GM12872 (cell line): ENCODE results near the gene SRPK3.

ENCODE experiments used
- TF ChIP-seq, protein P1 (sequence below): IDR thresholded peaks from 3 replicates; pipeline ENCODE4 v1.5.1; 2011; ENCODE audit warnings: low read depth, mild to moderate bottlenecking, low read length, moderate library complexity; ENCODE audit not compliant: insufficient read depth

SRPK3 gene

DNA sequence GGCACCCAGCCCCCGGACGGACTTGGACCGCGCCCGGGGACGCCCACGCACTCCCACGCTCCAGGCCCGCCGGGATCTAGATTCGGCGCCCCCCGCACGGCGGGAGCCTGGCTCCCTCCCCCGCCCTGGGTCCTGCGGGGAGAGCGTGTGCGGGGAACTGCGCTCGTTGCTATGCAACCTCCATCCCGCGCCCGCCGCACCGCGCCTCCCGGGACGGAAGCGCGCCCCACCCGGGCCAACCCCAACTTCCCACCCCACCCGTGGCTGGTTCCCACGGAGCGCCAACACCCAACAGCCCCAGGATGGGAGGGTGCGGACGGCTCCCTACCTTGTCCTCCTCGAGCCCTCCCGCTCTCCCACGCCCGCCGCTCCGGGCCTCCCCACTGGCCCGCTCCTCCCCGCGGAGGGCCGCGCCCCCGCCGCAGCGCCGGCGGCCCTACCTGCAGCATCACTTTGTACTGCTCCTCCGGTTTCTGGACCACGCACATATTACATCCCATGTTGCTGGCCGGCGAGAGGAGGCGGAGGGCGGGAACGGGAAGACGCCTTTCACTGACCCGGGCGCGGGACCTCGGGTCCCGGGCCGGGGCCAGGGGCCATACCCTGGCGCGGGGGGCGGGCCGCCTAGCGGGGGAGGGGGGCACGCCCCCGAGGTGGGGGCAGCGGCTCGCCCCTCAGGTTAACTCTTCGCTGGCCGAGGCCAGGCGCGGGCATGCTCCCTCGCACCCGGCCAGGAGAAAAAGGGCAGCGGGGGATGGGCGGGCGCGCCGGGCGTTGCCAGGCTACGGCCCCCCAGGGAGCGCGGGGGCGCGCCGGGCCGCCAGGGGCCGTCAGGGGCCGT, 49.2 kb downstream of the SRPK3 start, which contains the start of gene PDZD4:
TSS of gene PDZD4 (minus strand) at position 746 of the 841 bp plus-strand sequence. CDS start at position 500, 246 bp downstream.
- TF ChIP-seq, protein P1, sequence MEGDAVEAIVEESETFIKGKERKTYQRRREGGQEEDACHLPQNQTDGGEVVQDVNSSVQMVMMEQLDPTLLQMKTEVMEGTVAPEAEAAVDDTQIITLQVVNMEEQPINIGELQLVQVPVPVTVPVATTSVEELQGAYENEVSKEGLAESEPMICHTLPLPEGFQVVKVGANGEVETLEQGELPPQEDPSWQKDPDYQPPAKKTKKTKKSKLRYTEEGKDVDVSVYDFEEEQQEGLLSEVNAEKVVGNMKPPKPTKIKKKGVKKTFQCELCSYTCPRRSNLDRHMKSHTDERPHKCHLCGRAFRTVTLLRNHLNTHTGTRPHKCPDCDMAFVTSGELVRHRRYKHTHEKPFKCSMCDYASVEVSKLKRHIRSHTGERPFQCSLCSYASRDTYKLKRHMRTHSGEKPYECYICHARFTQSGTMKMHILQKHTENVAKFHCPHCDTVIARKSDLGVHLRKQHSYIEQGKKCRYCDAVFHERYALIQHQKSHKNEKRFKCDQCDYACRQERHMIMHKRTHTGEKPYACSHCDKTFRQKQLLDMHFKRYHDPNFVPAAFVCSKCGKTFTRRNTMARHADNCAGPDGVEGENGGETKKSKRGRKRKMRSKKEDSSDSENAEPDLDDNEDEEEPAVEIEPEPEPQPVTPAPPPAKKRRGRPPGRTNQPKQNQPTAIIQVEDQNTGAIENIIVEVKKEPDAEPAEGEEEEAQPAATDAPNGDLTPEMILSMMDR: no peak

DNA sequence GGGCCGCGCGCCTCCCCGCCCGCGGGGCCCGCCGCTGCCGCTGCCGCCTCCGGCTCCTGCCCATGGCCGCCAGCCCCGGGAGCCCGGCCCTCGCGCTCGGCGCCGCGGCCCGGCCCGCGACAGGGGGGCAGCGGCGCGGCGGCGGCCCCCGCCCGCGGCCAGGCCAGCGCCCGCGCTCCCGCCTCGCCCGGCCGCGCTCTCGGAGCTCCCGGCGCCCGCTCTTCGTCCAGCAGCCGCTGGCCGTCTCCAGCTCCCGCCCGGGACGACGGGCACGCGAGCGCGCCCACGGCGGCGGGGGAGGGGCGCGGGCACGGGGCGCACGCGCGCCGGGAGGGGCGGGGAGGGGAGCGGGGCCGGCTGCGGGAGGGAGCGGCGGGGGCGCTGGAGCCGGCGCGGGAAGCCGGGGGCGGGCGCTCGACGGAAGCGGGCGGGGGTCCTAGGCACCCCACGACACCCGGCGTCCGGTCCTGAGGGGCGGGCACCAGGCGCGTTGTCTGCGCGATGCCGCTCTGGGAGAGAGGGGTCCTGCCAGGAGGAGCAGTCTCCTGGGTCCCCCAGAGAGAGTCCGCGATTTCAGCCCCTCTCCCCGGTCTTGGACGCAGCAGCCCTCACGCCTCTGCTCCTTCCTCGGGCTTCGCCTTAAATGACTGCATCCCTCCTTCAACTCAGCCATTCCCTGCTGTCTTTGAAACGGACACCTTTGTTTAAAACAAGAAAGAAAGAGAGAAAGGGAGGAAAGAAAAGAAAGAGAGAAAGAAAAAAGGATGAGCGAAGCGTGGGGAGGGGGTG, 50.0 kb downstream of the SRPK3 start:
- TF ChIP-seq, protein P1: no peak

DNA sequence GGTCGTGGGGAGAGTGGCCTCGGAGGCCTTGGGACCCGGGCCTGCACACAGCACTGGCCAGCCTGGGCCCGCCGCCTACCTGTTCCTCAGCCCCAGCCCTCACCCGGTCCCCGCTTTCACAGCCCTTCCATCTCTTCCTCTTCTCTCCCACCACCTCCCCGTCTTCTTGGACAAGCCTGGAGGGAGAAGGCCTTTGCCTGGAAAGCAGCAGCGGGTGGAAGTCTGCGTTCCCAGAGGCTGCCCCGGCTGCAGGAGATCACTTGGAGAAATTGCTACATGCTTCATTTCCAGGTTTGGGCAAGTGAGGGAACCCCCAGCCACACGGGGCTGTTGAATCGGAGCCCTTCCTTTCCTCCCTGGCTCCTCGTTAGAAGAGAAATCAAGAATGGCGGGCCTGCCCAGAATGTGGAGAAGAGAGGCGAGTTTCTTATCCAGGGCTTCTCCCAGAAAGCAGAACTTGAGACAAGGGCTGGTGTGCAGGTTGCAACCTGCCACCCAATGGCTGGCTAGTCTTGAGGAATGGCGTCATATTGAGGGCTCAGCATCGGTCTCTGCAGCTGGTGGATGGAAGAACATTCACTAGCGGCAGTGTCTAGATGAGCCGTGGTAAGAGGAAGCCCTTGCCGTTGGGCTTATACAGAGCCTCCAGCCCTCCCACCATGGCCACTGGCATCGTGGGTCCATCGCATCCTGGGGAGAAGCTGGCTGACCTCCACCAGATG, 50.7 kb downstream of the SRPK3 start:
- TF ChIP-seq, protein P1: no peak

DNA sequence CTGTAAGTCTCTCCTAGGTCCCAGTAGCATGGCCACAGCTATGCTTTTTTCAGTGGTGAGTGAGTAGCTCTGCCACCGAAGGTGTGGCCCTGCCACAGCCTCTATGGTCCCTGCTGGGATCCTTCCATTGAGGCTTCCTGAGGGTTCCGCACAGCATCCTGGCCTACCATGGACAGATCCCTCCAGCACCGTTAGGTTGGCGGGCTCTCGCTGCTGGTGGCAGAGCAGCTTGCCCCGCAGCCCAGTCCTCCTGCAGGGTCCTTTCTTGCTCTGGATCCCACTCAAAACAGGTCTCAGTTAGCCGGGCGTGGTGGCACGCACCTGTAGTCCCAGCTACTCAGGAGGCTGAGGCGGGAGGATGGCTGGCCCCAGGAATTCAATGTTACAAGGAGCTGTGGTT, 51.9 kb downstream of the SRPK3 start:
- TF ChIP-seq, protein P1: no peak
